Trophoblast cell (in vitro differentiated cells and primary cell): ENCODE measurements around the gene LRRC3.

Experiments
- DNase-seq, 2 donors: peaks; one replicate each; pipeline ENCODE4 v3.0.0-alpha.2; 2016
- H2AFZ ChIP-seq: 2 replicates; pipeline ENCODE4 v1.6.1; 2013; ENCODE audit warnings: low read length, moderate library complexity, mild to moderate bottlenecking; ENCODE audit not compliant: insufficient read depth, poor library complexity
- H2AK5ac ChIP-seq: 2 replicates; pipeline ENCODE4 v1.6.1; 2013; ENCODE audit warnings: mild to moderate bottlenecking, low read length
- H2BK120ac ChIP-seq: 2 replicates; pipeline ENCODE4 v1.6.1; 2013; ENCODE audit warnings: low read length, mild to moderate bottlenecking, moderate library complexity; ENCODE audit not compliant: insufficient read depth, poor library complexity
- H2BK12ac ChIP-seq: 2 replicates; pipeline ENCODE4 v1.6.1; 2013; ENCODE audit warnings: mild to moderate bottlenecking, low read length, moderate library complexity
- H2BK5ac ChIP-seq: 2 replicates; pipeline ENCODE4 v1.6.1; 2013; ENCODE audit warnings: low read length, low read depth, moderate library complexity, mild to moderate bottlenecking; ENCODE audit not compliant: poor library complexity
- H3K14ac ChIP-seq: 2 replicates; pipeline ENCODE4 v1.6.1; 2013; ENCODE audit warnings: mild to moderate bottlenecking, low read length
- H3K18ac ChIP-seq: 2 replicates; pipeline ENCODE4 v1.6.1; 2013; ENCODE audit warnings: mild to moderate bottlenecking, low read length
- H3K23ac ChIP-seq: 2 replicates; pipeline ENCODE4 v1.6.1; 2013; ENCODE audit warnings: low read length
- H3K27ac ChIP-seq: 2 replicates; pipeline ENCODE4 v1.5.1; 2013; ENCODE audit warnings: low read depth, mild to moderate bottlenecking, inconsistent platforms, low read length, moderate library complexity
- H3K27me3 ChIP-seq: 2 replicates; pipeline ENCODE4 v1.6.1; 2013; ENCODE audit warnings: inconsistent platforms, mild to moderate bottlenecking, low read length, moderate library complexity; ENCODE audit not compliant: insufficient read depth
- H3K36me3 ChIP-seq, 2 experiments: 1 replicate in 1 of 2; 2 replicates in 1 of 2; pipeline ENCODE4 v1.6.1; 2013; ENCODE audit warnings: low read length in 2 of 2, mild to moderate bottlenecking in 2 of 2, moderate library complexity in 1 of 2; ENCODE audit not compliant: insufficient read depth in 2 of 2, control insufficient read depth in 1 of 2
- H3K4ac ChIP-seq: 2 replicates; pipeline ENCODE4 v1.6.1; 2013; ENCODE audit warnings: low read depth, mild to moderate bottlenecking, low read length, moderate library complexity
- H3K4me1 ChIP-seq, 2 experiments: 1 replicate in 1 of 2; 2 replicates in 1 of 2; pipeline ENCODE4 v1.6.1; 2013; ENCODE audit warnings: low read length in 2 of 2, mild to moderate bottlenecking in 2 of 2, moderate library complexity in 1 of 2; ENCODE audit not compliant: insufficient read depth in 2 of 2, control insufficient read depth in 1 of 2
- H3K4me2 ChIP-seq: 2 replicates; pipeline ENCODE4 v1.6.1; 2013; ENCODE audit warnings: inconsistent platforms, mild to moderate bottlenecking, low read length, moderate library complexity
- H3K4me3 ChIP-seq: 2 replicates; pipeline ENCODE4 v1.5.1; 2013; ENCODE audit warnings: mild to moderate bottlenecking, low read depth, low read length, inconsistent platforms
- H3K79me1 ChIP-seq: one replicate; pipeline ENCODE4 v1.6.1; 2013; ENCODE audit warnings: low read length
- H3K79me2 ChIP-seq: 2 replicates; pipeline ENCODE4 v1.6.1; 2013; ENCODE audit warnings: low read length, mild to moderate bottlenecking; ENCODE audit not compliant: control insufficient read depth, insufficient read depth, poor library complexity
- H3K9ac ChIP-seq: 2 replicates; pipeline ENCODE4 v1.6.1; 2013; ENCODE audit warnings: mild to moderate bottlenecking, low read length
- H3K9me3 ChIP-seq: 2 replicates; pipeline ENCODE4 v1.6.1; 2013; ENCODE audit warnings: low read depth, mild to moderate bottlenecking, control low read depth, inconsistent platforms, low read length; ENCODE audit not compliant: insufficient read depth
- H4K12ac ChIP-seq: 2 replicates; pipeline ENCODE4 v1.6.1; 2013; ENCODE audit warnings: low read depth, mild to moderate bottlenecking, low read length, moderate library complexity
- H4K8ac ChIP-seq: 2 replicates; pipeline ENCODE4 v1.6.1; 2013; ENCODE audit warnings: low read depth, mild to moderate bottlenecking, low read length, moderate library complexity
- H4K91ac ChIP-seq: one replicate; pipeline ENCODE4 v1.6.1; 2013; ENCODE audit warnings: low read depth, mild to moderate bottlenecking, low read length, moderate library complexity
- WGBS: extraction: QIAGEN DNeasy Blood & Tissue Kit; methylation state at CpG from one replicate; pipeline ENCODE4 v1.1.7; 2013; ENCODE audit warnings: missing lambda C conversion rate; ENCODE audit not compliant: insufficient read length, insufficient coverage; ENCODE audit errors: extremely low coverage; 5-methylcytosine and 5-hydroxymethylcytosine counted together

LRRC3 gene

GRCh38 chr21:44423941-44424607 is 31.2 kb upstream of the LRRC3 start:
- H3K23ac ChIP-seq: no peak overlapping the region
- no peak overlapping the region for H4K8ac ChIP-seq
- H4K12ac ChIP-seq: no peak overlapping the region
- H3K4me2 ChIP-seq: no peak overlapping the region
- H2AK5ac ChIP-seq: no peak overlapping the region
- no peaks in the 10 kb centered on the region for H3K79me2 ChIP-seq
- H3K14ac ChIP-seq: no peak overlapping the region
- H3K4me3 ChIP-seq: no peak overlapping the region
- no peaks in the 10 kb centered on the region for H3K27me3 ChIP-seq
- no peaks in the 10 kb centered on the region for H3K4me1 ChIP-seq
- no peak overlapping the region for H3K4ac ChIP-seq
- no peaks in the 10 kb centered on the region for H3K36me3 ChIP-seq
- H3K79me1 ChIP-seq: no peaks in the 10 kb centered on the region
- WGBS: no CpG with 5 or more reads among the region's 17 CpGs
- H3K9me3 ChIP-seq: peaks cover 29% of the 10 kb centered on the region
- no peak overlapping the region for H2BK12ac ChIP-seq
- H3K18ac ChIP-seq: no peak overlapping the region
- no peak overlapping the region for H2BK120ac ChIP-seq
- no peak overlapping the region for H2BK5ac ChIP-seq
- H3K27ac ChIP-seq: no peak overlapping the region
- H4K91ac ChIP-seq: no peak overlapping the region
- H2AFZ ChIP-seq: no peak overlapping the region
- DNase-seq: no peak
- H3K9ac ChIP-seq: no peak overlapping the region

GRCh38 chr21:44424608-44425306 is 30.6 kb upstream of the LRRC3 start:
- WGBS: no CpG with 5 or more reads among the region's 30 CpGs
- H3K79me1 ChIP-seq: no peaks in the 10 kb centered on the region
- no peak overlapping the region for H2BK5ac ChIP-seq
- H4K91ac ChIP-seq: no peak overlapping the region
- H2AFZ ChIP-seq: no peak overlapping the region
- H3K27me3 ChIP-seq: no peaks in the 10 kb centered on the region
- no peaks in the 10 kb centered on the region for H3K4me1 ChIP-seq
- H3K23ac ChIP-seq: no peak overlapping the region
- no peak overlapping the region for H3K18ac ChIP-seq
- peaks cover 23% of the 10 kb centered on the region for H3K9me3 ChIP-seq
- H2BK120ac ChIP-seq: no peak overlapping the region
- no peak for DNase-seq
- no peak overlapping the region for H4K8ac ChIP-seq
- no peaks in the 10 kb centered on the region for H3K79me2 ChIP-seq
- no peak overlapping the region for H4K12ac ChIP-seq
- no peak overlapping the region for H3K27ac ChIP-seq
- H3K14ac ChIP-seq: no peak overlapping the region
- no peaks in the 10 kb centered on the region for H3K36me3 ChIP-seq
- no peak overlapping the region for H3K4me3 ChIP-seq
- H3K4ac ChIP-seq: no peak overlapping the region
- H2AK5ac ChIP-seq: no peak overlapping the region
- H3K9ac ChIP-seq: no peak overlapping the region
- H3K4me2 ChIP-seq: no peak overlapping the region
- H2BK12ac ChIP-seq: no peak overlapping the region

GRCh38 chr21:44425307-44425894 is 29.9 kb upstream of the LRRC3 start:
- Histone ChIP-seq H4K91ac (no peak overlapping the region), H2AFZ (no peak overlapping the region), H2BK120ac (no peak overlapping the region), H2BK12ac (no peak overlapping the region), H3K9ac (no peak overlapping the region), H3K79me2 (no peaks in the 10 kb centered on the region), H4K8ac (no peak overlapping the region), H3K79me1 (no peaks in the 10 kb centered on the region), H3K4me2 (no peak overlapping the region), H3K18ac (no peak overlapping the region), H2BK5ac (no peak overlapping the region), H4K12ac (no peak overlapping the region), H3K14ac (no peak overlapping the region), H3K4ac (no peak overlapping the region), H3K4me1 (no peaks in the 10 kb centered on the region), H3K9me3 (peaks cover 17% of the 10 kb centered on the region), H3K27ac (no peak overlapping the region), H3K27me3 (no peaks in the 10 kb centered on the region), H3K4me3 (peak overlapping the region; percentile 13), H3K36me3 (no peaks in the 10 kb centered on the region), H3K23ac (no peak overlapping the region), H2AK5ac (no peak overlapping the region)
- peak; percentile 28 to 39 for DNase-seq
- WGBS: no CpG with 5 or more reads among the region's 40 CpGs

- H3K4me1 ChIP-seq: no peaks in the 10 kb centered on the region
- no peaks in the 10 kb centered on the region for H3K79me1 ChIP-seq
- H3K23ac ChIP-seq: no peak overlapping the region
- H2BK12ac ChIP-seq: no peak overlapping the region
- no peak overlapping the region for H4K8ac ChIP-seq
- no peaks in the 10 kb centered on the region for H3K79me2 ChIP-seq
- no peak overlapping the region for H3K4ac ChIP-seq
- H3K14ac ChIP-seq: no peak overlapping the region
- no peaks in the 10 kb centered on the region for H3K36me3 ChIP-seq
- H2BK5ac ChIP-seq: no peak overlapping the region
- WGBS: no CpG with 5 or more reads among the region's 13 CpGs
- H2AK5ac ChIP-seq: no peak overlapping the region
- no peaks in the 10 kb centered on the region for H3K27me3 ChIP-seq
- H3K4me2 ChIP-seq: no peak overlapping the region
- no peak overlapping the region for H4K91ac ChIP-seq
- DNase-seq: no peak
- H3K9ac ChIP-seq: no peak overlapping the region
- no peak overlapping the region for H4K12ac ChIP-seq
- H2AFZ ChIP-seq: no peak overlapping the region
- no peak overlapping the region for H3K27ac ChIP-seq
- H2BK120ac ChIP-seq: no peak overlapping the region
- peaks cover 14% of the 10 kb centered on the region for H3K9me3 ChIP-seq
- H3K18ac ChIP-seq: no peak overlapping the region
- no peak overlapping the region for H3K4me3 ChIP-seq
Measured at GRCh38 chr21:44425895-44426662, 29.2 kb upstream of the LRRC3 start.
